HG03103 (cell line): Measurements from ENCODE around the gene RDH16.
"Not testable (repeated sequence)": the region's sequence is repeated elsewhere in the genome, so short reads cannot be mapped to it uniquely, and the experiment has no call there.

Source experiments
- ATAC-seq: cut with Tn5 transposase; IDR thresholded peaks from one replicate; pipeline ENCODE4 v1.9.1; 2021; ENCODE audit warnings: low read depth; ENCODE audit not compliant: unreplicated experiment

RDH16 gene

GRCh38 chr12:56954958-56955355 lies 2.5 kb downstream of the RDH16 start:
- no peak for ATAC-seq

GRCh38 chr12:56954057-56954957 lies 3.1 kb downstream of the RDH16 start:
- no peak for ATAC-seq

- ATAC-seq, result no peak
Observed at GRCh38 chr12:56953314-56953713, 4.1 kb downstream of the RDH16 start.

GRCh38 chr12:56951582-56952339 lies 5.6 kb downstream of the RDH16 start:
- ATAC-seq, result no peak

- ATAC-seq, result no peak
Observed at GRCh38 chr12:56948881-56949280, 8.5 kb downstream of the RDH16 start.

GRCh38 chr12:56948457-56948777 lies 9.0 kb downstream of the RDH16 start:
- ATAC-seq, result no peak

- ATAC-seq, result no peak
Observed at GRCh38 chr12:56947633-56948456, 9.6 kb downstream of the RDH16 start.

GRCh38 chr12:56943878-56944277 lies 13.5 kb downstream of the RDH16 start:
- no peak for ATAC-seq

- ATAC-seq, result not testable (repeated sequence)
Observed at GRCh38 chr12:56943374-56943773, 14.0 kb downstream of the RDH16 start.

GRCh38 chr12:56941299-56942017 lies 15.9 kb downstream of the RDH16 start:
- no peak for ATAC-seq

- ATAC-seq, result not testable (repeated sequence)
Observed at GRCh38 chr12:56940942-56941298, 16.5 kb downstream of the RDH16 start.

- no peak for ATAC-seq
Observed at GRCh38 chr12:56935752-56936151, 21.7 kb downstream of the RDH16 start.

GRCh38 chr12:56935157-56935556 lies 22.3 kb downstream of the RDH16 start:
- ATAC-seq, result no peak

GRCh38 chr12:56933826-56934625 lies 23.4 kb downstream of the RDH16 start, which contains the start of gene SDR9C7:
Gene SDR9C7 (minus strand): TSS chr12:56934408. CDS start chr12:56934261, 147 bp downstream.
- no peak for ATAC-seq

- no peak for ATAC-seq
Observed at GRCh38 chr12:56932867-56933266, 24.5 kb downstream of the RDH16 start.

GRCh38 chr12:56932146-56932545 lies 25.3 kb downstream of the RDH16 start:
- no peak for ATAC-seq

GRCh38 chr12:56931474-56931978 lies 25.9 kb downstream of the RDH16 start:
- no peak for ATAC-seq

GRCh38 chr12:56930241-56930640 lies 27.2 kb downstream of the RDH16 start:
- no peak for ATAC-seq

GRCh38 chr12:56929780-56930179 lies 27.6 kb downstream of the RDH16 start:
- no peak for ATAC-seq
